HG03039 (cell line): ENCODE measurements around the gene KAZN.

Experiments used
- ATAC-seq: cut with Tn5 transposase; IDR thresholded peaks from one replicate; pipeline ENCODE4 v1.9.1; 2021; ENCODE audit warnings: mild to moderate bottlenecking, moderate library complexity; ENCODE audit not compliant: unreplicated experiment

Gene KAZN

DNA sequence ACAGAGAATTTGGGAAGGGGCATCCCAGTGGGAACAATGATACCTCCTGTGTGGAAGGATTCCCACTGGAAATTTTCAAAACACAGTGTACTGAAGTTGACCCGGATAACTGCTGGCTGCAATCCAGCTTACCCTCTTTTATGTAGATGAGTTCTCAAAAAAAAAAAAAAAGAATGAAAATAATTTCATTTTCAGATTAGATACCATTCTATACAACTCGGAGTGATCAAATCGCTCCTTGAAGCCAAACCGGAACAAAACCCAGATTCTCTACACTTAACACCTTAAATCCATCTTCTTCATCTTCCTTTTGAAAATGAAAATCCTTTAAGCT lies 69.1 kb downstream of the KAZN start:
- ATAC-seq: no peak

DNA sequence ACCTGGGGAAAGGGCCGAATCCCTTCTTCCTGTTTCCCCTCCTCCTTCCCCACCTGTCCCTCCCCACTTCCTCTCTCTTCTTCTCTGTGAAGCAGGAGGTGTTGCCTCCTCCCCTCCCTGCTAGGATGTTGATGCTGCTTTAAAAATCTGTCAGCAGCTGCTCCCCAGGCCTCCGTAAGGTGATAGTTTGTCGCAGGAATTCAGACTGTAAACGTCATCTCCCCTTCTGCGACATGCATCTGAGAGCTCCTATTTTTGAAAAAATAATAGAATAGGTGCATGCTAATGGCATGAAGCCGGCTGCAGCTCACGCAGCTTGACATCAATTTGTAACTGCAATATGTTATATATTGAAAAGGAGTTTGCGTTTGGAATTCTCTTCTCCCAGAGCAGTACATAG lies 70.1 kb downstream of the KAZN start:
- ATAC-seq: no peak

DNA sequence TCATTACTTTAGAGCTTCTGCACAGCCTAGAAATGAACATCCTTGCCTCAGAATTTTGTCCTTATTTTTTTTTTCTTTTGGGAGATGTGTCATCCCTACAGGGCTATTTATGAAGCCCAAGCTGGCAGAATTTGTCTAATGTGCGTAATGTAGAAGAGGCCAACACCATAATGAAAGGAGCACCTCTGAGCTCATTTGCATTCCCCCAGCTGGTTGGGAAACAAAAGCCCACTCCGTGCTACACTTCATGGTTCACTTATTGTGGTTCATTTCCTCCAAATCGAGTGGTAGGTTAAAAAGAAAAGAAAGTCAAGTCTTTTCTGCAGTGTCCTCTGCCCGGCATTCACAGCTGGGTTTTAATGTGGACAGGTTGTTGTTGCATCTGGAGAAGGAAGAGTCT lies 73.5 kb downstream of the KAZN start:
- no peak for ATAC-seq

DNA sequence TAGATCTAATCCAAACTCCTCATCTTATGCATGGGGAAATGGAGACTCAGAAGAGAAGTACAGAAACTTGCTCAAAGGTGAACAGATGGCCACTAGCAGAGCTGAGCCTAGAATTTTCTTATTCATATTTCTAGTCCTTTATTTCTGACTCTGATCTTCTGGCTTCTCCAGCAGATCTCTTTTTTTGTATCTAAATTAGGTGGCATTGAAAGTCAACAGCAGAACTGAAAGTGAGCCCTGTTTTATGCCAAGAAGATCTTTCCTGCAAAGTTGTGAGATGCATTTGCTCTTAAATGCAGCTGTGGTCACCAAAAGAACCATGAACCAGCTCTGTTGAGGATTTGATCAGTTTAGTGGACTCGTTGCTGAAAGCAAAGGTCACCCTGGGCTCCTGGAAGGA lies 75.5 kb downstream of the KAZN start:
- no peak for ATAC-seq

DNA sequence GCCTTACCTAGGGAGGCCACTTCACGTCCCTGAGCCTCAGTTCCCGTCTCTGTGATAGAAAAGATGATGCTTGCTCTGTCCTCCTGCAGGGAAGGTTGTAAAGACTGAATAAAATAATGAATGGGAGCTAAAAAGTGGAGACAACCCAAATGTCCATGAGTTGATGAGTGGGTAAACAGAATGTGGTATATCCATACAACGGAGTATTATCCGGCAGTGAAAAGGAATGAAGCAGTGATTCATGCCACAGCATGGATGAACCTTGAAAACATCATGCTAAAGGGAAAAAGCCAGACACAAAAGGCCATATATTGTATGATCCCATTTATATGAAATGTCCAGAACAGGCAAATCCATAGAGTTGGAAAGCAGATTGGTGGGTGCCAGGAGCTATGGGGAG lies 77.9 kb downstream of the KAZN start:
- no peak for ATAC-seq

DNA sequence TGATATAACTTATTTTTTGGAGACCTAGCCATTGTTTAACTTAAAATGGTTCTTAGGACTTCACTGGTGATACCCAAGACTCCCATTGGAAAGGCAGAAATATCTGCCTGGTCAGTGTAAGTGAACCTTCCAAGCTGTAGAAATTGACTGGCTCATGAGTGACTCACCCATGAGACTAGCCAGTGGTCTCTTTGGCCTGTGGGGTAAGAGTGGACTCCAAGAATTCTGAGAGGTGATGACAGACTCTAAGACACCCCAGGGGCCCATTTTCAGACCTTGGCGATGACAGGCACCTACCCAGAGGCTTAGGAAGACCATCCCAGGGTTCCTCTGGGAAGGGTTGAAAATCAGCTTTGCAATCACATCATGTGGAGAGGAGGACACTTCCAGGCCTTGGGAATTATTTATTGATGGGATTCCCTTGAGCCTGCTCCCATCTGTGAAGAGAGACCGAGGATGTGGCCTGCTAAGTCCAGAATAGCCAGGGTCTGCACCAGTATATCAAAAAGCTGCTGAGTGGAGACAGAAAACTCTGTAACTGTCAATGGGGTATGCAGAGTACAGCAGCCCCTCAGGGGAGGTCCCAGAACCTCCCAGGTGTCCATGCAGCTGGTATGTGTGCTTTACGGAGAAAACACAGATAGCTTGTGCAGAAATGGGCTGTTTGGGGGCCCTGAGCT lies 78.9 kb downstream of the KAZN start:
- no peak for ATAC-seq

DNA sequence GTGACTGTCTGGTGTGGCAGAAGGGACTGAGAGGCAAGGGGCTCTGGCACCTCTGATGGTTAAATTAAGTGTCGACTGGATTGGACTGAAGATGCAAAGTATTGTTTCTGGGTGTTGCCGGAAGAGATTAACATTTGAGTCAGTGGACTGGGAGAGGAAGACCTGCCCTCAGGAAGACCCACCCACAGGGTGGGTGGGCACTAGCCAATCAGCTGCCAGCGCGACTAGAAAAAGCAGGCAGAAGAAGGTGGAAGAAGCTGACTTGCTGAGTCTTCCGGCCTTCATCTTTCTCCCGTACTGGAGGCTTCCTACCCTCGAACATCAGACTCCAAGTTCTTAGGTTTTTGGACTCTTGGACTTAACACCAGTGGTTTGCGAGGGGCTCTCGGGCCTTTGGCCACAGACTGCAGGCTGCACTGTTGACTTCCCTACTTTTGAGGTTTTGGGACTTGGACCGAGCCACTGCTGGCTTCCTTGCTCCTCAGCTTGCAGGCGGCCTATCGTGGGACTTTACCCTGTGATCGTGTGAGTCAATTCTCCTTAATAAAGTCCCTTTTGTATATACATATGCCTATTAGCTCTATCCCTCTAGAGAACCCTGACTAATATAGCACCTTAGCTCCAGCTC lies 79.6 kb downstream of the KAZN start:
- ATAC-seq: no peak

DNA sequence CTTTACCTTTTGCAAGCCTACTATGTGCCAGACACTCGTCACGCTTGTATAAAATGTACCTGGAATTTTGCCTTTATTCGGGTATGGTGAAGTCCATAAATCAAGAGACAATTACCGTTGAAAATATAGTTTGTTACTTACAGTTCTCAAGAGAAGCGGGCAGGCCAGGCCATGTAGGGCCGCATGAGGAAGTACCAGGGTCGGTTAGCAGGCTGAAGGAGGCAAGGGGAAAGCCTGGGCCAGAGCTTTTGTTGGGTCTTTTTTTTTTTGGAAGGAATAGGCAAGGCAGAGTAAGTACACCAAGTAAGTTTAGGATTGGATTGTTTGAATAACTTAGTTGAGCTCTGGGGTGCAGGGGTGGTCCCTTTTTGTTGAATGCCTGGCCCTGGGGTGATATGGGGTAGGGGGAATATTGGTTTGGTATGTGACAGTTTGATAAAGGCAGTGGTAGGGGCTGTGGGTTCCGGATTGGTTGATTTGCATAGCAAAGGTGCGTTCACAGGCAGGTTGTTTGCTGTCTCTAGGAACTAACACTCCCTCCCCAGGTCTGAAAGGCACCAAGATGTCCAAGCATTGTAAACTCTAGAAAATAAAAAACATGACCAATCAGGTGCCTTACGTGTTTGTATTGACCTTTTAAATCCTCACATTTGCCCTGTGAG lies 80.7 kb downstream of the KAZN start:
- no peak for ATAC-seq

DNA sequence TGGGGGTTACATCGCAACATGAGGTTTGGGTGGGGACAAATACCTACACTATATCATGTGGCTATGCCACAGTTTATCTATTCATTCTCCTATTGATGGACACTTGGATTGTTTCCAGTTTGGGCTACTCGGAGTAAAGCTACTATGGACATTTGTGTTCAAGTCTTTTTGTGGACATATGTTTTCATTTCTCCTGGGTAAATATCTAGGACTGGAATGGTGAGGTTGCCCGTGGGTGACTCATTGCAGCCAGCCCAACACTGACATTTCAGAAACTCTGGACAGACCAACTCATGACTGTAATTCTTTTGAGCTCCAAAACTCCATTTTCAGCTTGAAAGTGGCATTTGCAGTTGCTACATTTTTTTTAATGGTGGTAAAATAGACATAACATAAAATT lies 82.7 kb downstream of the KAZN start:
- no peak for ATAC-seq

DNA sequence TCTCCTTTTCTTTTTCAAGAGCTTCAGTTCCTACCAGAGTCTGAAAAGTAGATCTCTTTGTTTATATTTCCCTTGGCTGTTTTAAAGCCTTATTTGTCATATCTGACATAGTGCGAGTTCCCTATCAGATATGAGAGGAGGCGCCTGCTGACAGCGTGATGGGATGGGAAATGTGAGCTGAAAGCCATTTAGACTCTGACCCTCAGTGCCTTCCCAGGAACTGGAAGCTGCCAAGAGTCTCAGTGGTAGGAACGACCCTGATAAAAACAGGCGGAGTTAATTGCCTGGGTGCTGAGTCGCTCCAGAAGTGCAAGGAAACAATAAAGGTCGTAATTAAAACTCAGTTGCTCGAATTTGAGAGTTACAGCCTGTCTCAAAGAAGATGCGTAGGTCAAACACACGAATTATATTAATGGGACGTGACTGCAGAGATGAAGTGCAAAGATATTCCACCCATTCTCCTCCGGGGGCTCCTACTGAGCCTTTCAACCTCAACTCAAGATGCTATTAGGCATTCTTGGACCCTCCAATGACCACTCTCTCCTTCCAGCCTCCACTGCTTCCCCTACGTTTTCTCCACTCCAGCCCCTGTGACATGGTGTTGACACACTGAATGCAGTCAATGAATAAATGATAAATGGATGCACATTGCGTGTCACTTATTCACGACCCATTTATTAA lies 84.6 kb downstream of the KAZN start:
- no peak for ATAC-seq

DNA sequence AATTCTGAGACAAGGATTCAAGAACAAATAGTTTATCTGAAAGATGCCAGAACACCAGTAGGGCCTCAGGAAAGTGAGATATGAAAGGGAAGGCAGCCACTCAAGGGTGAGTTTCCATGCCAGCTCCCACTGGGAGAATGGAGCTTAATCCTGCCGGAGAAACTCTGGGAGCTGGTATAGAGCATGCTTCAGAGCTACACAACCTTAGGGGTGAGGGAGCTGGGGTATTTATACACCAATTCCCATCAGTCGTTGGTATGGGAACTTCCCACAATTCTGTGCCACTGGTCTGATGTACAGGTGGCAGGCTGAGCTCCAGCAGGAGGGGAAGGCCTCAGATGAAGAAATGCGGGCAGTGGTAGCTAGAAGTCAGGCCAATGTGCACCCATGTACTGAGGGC lies 86.6 kb downstream of the KAZN start:
- no peak for ATAC-seq

DNA sequence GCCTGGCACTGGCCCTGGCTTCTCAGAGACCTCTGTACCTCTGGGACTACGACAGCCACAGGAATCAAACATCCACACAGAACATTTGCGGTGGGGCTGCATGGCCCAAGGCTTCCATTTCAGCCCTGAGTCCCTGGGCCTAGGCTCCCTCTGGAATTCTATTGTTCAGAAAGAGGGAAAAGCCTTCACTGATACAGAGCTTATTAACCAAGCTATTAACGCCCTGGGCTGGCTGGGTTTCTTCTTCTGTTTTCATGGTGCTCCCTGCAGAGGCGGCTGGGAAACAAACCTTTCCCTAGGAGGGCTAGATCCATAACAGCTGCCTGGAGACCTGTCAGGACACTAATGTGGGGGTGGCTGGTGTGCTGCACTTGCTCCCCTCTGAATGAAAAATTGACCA lies 88.2 kb downstream of the KAZN start:
- ATAC-seq: no peak

DNA sequence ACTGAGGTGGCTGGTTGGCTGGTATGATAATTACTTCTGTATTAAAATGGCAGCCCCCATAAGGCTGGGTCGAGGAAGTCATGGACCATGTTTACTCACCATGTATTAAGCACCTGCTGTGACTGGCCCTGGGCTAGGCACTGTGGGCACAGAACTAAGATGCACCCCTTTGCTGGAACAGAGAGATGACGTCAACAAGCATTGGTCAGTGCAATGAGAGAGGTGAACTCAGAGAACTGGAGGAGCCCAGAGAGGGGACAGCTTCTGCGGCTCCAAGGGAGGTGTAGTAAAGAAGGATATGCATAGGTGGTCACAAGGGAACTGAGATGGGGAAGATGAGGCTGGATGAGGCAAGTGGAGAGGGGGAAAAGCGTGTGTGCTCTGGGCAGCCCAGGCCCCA lies 88.7 kb downstream of the KAZN start:
- no peak for ATAC-seq

DNA sequence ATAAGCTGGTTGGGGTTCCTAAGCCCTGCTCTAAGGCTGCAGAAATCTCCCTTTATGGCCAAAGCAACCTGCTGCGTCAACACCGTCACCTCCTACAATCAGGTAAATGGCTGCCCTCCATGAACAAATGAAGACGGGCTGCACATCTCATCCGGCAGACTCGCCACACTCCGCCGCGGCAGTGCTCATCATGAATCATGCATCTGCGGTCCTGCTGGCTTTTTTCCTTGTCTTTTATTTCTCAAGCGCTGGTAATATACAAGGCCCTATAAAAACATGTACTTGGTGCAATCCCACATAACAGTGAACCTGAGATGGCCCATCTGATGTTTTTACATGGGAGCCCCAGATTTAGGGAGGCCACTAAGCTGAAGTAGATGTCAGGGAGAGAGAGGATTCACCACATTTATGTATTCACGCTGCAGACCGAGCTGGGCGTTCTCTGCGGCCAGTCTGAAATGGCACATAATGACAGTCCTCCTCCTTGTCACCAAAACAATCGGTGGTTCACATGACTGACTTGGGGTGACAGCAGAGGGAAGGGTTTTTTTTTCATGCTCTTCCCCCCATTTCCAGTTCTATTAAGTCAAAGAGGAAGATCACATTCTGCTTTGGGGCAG lies 91.6 kb downstream of the KAZN start:
- ATAC-seq: no peak

DNA sequence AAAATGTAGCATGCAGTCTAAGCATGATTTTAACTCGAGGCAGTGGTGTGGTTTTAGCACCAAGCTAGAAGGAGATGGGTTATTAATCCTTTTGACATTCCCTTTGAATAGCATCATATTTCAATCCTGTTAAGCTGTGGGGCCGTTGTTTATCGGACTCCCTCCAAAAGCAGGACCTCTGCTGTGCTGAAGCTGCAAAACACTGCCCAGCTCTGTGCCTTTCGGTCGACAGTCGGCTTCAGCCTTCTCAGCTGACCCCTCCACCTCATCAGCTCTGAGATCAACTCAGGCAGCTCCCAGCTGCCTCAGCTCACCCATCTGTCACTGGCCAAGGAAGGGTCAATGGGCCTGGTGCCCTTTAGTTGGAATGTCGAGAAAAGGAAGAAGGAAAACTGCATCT lies 95.5 kb downstream of the KAZN start:
- no peak for ATAC-seq

DNA sequence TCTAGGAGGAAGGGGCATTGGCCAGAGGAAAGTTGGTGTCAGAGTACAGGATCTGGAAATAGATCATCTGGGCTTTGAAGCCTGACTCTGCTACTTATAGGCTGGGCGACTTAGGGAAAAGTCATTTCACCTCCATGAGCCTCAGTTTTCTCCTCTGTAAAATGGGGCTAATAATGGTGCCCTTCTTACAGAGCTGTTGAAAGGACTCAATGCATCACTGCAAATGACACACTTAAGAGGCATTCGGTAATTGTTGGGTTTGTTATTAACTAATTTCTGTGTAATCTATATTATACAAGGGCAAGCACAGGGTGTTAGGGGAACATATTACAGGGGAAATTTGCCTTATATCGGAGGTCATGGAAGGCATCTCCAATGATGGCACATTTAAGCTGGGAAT lies 96.1 kb downstream of the KAZN start:
- ATAC-seq: no peak

DNA sequence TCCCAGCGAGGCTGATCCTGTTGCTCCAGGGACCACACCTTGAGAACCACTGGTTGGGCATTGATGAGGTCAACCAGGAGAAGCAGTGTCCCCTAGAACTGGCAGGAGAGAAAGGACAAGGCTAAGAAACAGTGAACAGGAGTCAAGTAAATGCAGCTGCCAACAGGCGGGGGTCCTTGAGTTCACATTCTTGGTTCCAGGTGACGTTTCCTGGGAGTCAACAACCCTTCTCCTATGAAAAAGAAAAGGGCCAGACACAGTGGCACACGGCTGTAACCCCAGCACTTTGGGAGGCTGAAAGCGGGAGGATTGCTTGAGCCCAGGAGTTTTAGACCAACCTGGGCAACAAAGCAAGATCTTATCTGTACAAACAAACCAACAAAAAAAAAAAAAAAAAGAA lies 98.3 kb downstream of the KAZN start:
- ATAC-seq: no peak

DNA sequence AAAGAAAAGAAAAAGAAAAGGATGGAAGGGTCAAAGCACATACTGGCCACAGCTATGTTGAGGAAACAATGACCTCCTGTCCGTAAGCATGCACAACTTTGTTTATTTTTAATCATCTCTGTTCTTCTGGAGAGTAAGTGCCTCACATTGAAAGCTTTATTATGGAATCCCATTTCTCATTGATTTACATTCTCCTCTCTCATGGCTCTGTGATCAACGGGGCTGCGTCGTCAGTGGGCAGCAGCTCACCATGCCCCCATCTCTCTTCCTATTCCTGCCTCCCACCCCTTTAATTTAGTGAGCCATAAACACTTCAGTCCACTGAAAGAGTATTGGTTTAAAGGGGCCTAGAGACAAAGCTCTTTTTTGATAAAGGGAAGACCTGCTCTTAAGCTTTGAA lies 98.9 kb downstream of the KAZN start:
- ATAC-seq: no peak

DNA sequence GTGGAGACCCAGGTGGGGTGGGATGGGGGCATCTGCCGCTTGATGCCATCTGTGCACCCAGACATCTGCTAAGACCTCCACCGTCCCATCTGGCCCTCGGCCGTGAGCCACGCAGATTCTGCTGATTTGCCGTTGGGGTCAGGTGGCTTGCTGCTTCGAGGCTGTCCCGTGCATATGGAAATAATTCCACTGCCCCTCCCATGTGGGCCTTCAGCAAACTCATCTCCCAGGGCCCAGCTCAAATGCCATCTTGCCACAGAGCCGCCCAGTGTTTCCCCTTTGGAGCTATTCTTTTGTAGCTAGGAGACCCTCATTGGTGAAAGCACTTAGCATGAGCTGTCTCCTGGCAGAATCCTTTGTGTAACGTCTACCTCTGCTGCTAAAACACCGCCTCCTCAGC lies 99.8 kb downstream of the KAZN start:
- no peak for ATAC-seq

DNA sequence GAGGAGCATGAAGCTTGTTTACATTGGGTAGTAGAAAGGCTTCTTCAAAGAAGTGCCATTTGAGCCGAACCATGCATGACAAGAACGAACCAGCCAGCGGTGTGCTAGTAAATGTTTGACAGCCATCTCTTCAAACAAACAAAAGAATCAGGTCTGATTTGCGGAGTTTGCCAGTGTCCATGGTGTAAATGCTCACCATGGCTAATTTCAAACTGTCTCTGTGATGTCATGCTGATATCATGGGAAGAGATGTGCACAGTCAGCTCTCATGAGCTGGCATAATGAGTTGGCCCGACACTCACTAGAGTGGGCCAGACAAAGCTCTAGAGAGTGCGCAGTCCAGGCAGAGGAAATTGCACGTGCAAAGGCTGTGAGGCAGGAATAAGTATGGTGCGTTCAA lies 101.1 kb downstream of the KAZN start:
- ATAC-seq: no peak

DNA sequence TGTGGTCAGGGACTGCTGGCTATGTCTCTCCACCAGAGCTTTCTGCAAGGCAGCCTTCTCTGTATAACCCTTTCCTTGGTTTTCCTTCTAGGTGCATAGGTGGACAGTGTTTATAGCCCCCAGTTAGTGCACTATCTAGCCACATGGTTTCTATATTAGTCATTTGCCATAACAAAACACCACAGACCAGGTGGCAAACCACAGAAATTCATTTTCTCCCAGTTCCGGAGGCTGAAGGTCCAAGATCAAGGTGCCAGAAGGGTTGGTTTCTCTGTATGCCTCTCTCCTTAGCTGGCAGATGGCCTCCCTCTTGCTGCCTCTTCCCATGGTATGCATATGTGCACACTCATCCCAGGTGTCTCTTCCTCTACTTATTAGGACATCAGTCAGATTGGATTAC lies 106.4 kb downstream of the KAZN start:
- ATAC-seq: no peak

DNA sequence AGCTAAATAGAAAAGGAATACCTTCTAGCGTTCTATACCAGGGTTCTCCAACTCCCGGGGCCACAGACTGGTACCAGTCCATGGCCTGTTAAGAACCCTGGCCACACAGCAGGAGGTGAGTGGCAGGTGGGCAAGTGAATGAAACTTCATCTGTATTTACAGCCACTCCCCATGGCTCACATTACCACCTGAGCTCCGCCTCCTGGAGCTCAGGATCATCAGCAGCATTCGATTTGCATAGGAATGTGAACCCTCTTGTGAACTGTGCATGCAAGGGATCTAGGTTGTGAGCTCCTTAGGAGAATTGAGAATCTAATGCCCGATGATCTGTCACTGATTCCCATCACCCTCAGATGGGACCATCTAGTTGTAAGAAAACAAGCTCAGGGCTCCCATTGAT lies 107.3 kb downstream of the KAZN start:
- no peak for ATAC-seq
